Measurements from ENCODE around the gene SRA1. TPM values are rescaled to one million over a fixed set of nuclear protein-coding genes. Genes with fewer than 3 reads are reported as not detected.
A peak's percentile ranks its signal among the peaks of the same experiment; 100 is the strongest.

Gene SRA1
- total and polyA plus RNA-seq, 2 of the 13 experiments (the other 11 are each of a cell fraction or from before 2014, with no cell fraction given) = 14.2 to 32.8 TPM

- TF ChIP-seq SMC3 (IDR thresholded peaks at IDR 0.05; ENCODE audit: low read length) (peak; percentile 25; the same call in 1 of the 2 replicates), SOX5 (CRISPR knock-in tag; IDR thresholded peaks at IDR 0.05; ENCODE audit: borderline replicate concordance) (peak; percentile 83), ZBTB2 (CRISPR knock-in tag; IDR thresholded peaks at IDR 0.05; ENCODE audit: low read depth) (no peak), HMGXB4 (CRISPR knock-in tag; IDR thresholded peaks at IDR 0.05; ENCODE audit: borderline replicate concordance in 1 of 2, low read depth in 1 of 2) (no peak), TOE1 (CRISPR knock-in tag; IDR thresholded peaks at IDR 0.05) (no peak), ZFP37 (CRISPR knock-in tag; IDR thresholded peaks at IDR 0.05; ENCODE audit: borderline replicate concordance) (no peak), ZBTB40 (IDR thresholded peaks at IDR 0.05) (no peak), ZBTB40 (CRISPR knock-in tag; IDR thresholded peaks at IDR 0.05) (no peak), ETV5 (CRISPR knock-in tag; IDR thresholded peaks at IDR 0.05; ENCODE audit: borderline replicate concordance) (no peak), KMT2B (CRISPR knock-in tag; IDR thresholded peaks at IDR 0.05) (peak; percentile 26; the same call in 1 of the 2 replicates), ZNF724P (CRISPR knock-in tag; IDR thresholded peaks at IDR 0.05; ENCODE audit: borderline replicate concordance) (no peak), ZBTB25 (CRISPR knock-in tag; IDR thresholded peaks at IDR 0.05) (peak; percentile 81), HNRNPLL (IDR thresholded peaks at IDR 0.05; ENCODE audit: low read depth, low read length, poor library complexity, severe bottlenecking) (no peak), KAT7 (CRISPR knock-in tag; IDR thresholded peaks at IDR 0.05; ENCODE audit: borderline replicate concordance) (0 out of 2 replicates have a peak, but pooled peaks have one; percentile 45), ZNF839 (CRISPR knock-in tag; IDR thresholded peaks at IDR 0.05; ENCODE audit: borderline replicate concordance) (no peak), ZNF234 (CRISPR knock-in tag; conservative IDR thresholded peaks at IDR 0.05) (no peak), ZNF430 (CRISPR knock-in tag; IDR thresholded peaks at IDR 0.05) (no peak)
Observed at GRCh38 chr5:140607031-140607430, 49.8 kb upstream of the SRA1 start (continued).

Data from HepG2 (cell line).